Fibroblast of peridontal ligament (primary cell): ENCODE data around the gene SKIL.
A peak's percentile ranks its signal among the peaks of the same experiment; 100 is the strongest.
"Not testable (repeated sequence)": the region's sequence is repeated elsewhere in the genome, so short reads cannot be mapped to it uniquely, and the experiment has no call there.

Experiments
- DNase-seq: peaks from one replicate; pipeline ENCODE4 v3.0.0-alpha.2; 2010; ENCODE audit errors: extremely low read depth

Gene SKIL, protein sequence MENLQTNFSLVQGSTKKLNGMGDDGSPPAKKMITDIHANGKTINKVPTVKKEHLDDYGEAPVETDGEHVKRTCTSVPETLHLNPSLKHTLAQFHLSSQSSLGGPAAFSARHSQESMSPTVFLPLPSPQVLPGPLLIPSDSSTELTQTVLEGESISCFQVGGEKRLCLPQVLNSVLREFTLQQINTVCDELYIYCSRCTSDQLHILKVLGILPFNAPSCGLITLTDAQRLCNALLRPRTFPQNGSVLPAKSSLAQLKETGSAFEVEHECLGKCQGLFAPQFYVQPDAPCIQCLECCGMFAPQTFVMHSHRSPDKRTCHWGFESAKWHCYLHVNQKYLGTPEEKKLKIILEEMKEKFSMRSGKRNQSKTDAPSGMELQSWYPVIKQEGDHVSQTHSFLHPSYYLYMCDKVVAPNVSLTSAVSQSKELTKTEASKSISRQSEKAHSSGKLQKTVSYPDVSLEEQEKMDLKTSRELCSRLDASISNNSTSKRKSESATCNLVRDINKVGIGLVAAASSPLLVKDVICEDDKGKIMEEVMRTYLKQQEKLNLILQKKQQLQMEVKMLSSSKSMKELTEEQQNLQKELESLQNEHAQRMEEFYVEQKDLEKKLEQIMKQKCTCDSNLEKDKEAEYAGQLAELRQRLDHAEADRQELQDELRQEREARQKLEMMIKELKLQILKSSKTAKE

DNA sequence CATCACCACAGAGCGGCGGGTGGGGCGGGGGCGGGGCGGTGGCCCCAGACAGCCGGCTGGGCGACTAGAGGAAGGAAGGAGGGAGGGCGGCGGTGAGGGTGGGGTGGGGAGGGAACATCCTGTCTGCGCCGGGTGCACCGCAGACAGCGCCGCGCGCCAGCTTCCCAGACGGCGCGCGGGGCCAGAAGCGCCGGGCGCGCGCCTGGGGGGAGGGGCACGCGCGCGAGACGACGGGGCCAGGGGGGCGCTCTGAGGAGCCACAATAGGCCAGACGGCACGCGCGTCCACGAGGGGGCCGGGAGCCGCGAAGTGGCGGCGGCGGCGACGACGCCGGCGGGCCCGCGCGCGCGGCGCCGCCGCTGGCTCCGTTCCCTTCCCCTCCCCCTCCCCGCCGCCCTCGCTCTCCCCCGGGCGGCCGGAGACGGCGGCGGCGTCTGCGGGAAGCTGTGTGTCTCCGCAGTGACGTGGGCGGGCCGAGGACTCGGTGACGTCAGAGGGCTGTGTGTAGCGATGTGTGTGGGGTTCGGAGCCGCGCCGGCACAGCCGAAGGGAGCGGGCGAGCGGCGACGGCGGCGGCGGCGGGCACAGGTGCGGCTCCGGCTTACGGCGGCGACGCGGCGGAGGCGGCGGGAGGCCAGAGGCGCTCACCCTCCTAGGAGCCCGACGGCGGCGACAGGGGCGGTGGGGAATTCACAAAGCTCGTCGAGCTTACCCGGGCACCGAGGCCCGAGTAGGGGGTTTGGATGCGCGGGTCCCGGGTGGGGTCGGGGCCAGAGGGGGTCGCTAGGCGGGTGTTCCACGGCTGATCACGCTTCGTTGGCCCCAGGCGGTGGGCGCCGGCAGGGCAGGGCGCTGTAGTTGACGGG lies at the start of gene SKIL:
SKIL (plus strand) TSS at position 540 of the 866 bp plus-strand sequence. CDS start 2,617 bp downstream, outside the sequence.
- DNase-seq: peak; percentile 91

DNA sequence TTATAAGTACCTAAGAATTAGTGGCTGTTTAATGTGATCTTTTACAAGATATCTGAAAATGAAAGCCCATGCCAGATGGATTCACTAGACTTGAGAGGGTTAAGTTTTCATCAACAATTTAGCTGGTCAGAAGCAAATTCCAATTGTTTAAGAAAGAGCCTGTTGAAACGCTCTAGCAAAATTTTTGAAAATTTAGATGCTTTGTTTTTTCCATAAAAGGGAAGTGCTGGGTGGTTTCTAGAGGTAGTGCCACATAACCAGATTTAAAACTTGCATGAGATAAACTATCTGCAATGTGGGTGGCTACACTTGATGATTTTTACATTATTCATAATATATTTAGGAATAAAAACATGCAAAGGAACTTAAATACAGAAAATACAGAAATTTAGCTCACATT lies 48.5 kb upstream of the SKIL start:
- DNase-seq: peak; percentile 68

DNA sequence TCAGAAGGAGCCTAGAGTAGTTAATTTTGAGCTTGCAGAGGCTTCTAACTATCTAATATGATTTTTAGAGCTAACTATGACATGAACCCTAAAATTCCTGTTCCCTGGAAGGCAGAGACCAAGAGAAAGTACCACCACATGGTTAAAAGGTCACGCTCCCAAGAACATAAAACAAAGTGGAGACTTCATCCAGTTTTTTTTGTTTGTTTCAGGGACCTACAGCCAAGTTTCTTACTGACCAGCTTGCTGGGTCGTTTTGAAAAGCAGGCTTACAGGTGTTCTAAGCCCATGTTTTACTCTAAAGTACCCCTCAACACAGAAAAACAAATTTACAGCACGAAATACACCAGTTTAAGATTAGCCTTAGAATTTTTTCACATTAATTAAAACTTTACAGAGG lies 39.6 kb upstream of the SKIL start:
- DNase-seq: no peak

DNA sequence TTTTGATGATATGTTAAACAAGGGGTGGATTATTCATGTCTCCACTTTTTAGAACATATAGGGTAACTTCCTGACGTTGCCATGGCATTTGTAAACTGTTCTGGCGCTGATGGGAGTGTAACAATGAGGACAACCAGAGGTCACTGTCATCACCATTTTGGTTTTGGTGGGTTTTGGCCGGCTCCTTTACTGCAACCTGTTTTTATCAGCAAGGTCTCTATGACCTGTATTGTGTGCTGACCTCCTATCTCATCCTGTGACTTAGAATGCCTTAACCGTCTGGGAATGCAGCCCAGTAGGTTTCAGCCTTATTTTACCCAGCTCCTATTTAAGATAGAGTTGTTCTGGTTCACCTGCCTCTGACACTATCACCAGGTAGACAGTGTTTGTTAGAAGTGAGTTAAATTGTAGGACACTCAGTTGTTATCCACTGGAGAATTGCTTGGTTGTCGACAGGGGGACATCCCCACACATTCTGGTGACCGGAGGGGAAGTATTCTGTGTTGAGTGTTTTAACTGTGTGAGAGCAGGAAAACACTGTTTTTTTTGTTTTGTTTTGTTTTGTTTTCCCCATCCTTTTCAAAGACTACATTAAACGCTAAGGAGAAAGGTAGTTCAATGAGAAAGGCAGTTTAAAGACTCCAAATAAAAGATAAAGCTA lies 36.9 kb upstream of the SKIL start:
- no peak for DNase-seq

DNA sequence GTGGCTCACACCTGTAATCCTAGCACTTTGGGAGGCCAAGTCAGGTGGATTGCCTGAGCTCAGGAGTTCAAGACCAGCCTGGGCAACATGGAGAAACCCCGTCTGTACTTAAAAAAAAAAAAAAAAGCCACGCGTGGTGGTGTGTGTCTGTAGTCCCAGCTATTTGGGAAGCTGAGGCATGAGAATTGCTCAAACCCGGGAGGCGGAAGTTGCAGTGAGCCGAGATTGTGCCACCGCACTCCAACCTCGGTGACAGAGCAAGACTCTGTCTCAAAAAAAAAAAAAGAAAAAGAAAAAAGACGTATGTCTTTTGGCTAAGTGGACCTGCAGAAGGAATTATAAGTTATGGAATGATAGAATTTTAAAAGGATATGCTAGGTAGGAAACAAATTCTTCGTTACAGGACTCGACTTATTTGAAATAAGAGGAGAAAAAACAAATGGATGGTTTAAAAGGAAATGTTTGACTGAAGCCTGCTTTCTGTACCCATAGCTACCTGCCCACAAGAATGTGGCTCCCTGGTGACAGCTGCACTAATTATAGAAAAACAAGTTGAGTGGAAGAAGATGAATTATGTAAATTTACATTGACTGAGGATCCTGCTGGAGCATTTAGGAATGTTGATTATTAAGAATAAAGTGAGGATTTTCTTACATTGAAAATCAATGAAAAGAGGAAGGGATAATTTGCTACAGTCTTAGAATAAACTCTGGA lies 36.0 kb upstream of the SKIL start:
- DNase-seq: no peak

DNA sequence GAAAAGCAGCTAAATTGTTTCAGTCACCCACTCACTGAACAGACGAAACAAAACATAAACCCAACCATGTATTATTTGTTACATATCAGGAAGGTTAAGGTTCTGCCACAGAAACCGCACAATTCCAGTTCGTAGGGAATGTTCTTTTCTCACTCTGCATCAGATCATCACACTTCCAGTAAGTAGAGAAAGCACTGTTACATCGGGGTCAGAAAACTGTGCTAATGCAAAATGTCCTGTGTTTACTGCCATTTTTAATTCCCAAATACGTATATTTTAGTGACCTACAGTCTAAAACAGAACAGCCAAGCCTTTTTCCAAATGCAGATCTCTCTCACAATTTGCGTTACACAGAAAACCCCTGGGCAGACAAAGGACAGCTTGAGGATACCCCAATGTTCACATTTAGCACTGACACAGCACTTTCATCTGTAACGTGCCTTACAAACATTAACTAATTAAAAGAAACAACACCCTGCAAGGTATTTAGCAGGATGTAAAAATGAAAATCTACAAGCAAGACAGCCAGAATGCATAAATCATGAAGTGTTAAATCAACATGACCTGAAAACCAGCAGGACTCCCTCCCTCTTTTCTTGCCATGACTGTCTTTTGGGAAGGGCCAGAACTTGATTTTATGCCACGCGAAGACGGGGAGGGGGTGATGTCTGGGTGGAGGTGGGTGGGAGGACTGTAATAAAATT lies 34.8 kb upstream of the SKIL start:
- DNase-seq: peak; percentile 20

DNA sequence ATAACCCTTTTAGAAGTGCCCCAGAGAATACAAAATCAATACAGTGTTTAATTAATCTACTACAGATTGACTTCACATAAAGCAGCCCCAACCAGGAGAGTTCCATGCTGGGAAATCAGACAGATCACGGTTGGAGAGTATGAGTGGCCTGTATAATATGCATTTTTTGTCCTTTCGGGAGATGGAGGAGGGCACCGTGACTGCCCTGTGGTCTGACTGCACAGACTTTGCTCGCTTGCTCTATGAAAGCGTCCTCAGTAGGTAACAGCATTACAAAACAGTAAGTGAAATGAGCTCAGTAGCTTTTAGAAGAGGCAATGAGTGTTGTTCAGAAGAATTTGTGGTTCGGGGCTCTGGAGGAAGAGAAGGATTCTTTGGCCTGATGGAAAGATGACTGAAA lies 34.2 kb upstream of the SKIL start:
- DNase-seq: no peak

DNA sequence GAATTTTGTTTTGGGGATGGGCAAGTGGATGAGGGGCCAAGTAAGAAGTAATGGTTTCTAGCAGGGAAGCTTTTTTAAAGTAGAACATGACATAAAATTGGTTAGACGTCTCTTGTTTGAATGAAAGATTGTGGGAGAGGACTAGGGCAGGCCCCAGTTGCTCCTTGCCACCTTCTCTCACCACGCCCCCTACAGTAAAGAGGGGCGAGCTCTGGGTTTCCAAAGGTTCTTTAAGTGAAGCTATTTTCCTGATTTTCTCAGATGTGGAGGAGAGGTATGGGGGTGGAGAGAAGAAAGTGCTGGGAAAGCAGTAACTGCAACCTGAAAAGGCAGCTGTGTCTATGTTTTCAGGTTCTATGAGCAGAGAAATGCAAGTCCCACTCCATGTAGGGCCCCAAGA lies 32.6 kb upstream of the SKIL start:
- no peak for DNase-seq

DNA sequence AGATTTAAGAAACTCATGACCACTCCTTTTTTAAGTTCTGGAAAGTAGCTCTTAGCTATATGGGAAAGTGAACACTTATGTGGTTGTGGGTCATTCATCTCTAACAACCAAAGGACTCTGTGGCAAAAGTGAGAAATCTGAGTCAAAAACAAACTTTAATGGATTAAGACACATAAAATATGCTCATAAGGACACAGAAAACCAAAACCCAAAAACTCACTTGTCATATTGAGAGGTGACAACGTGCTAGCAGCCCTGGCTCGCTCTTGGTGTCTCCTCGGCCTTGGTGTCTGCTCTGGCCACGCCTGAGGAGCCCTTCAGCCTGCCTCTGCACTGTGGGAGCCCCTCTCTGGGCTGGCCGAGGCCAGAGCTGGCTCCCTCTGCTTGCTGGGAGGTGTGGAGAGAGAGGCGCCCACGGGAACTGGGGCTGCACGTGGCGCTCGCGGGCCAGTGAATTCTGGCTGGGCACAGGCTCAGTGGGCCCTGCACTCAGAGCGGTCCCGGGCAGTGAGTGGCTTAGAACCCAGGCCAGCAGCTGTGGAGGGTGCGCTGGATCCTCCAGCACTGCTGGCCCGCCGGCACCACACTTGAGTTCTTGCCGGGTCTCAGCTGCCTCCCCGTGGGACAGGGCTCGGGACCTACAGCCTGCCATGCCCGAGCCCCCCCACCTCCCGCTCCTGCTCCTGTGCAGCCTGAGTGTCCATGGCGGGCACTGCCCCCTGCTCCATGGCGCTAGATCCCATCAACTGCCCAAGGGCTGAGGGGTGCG lies 30.3 kb upstream of the SKIL start:
- DNase-seq: no peak

DNA sequence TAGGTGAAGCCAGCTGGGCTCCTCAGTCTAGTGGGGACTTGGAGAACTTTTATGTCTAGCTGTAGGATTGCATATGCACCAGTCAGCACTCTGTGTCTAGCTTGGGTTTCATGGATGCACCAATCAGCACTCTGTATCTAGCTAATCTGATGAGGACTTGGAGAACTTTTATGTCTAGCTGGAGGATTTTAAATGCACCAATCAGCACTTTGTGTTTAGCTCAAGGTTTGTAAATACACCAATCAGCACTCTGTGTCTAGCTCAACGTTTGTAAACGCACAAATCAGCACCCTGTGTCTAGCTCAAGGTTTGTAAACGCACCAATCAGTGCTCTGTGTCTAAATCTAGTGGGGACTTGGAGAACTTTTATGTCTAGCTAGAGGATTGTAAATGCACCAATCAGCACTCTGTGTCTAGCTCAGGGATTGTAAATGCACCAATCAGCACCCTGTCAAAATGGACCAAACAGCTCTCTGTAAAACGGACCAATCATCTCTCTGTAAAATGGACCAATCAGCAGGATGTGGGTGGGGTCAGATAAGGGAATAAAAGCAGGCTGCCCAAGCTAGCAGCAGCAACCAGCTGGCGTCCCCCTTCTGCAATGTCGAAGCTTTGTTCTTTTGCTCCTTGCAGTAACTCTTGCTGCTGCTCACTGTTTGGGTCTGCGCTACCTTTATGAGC lies 29.5 kb upstream of the SKIL start:
- DNase-seq: not testable (repeated sequence)

DNA sequence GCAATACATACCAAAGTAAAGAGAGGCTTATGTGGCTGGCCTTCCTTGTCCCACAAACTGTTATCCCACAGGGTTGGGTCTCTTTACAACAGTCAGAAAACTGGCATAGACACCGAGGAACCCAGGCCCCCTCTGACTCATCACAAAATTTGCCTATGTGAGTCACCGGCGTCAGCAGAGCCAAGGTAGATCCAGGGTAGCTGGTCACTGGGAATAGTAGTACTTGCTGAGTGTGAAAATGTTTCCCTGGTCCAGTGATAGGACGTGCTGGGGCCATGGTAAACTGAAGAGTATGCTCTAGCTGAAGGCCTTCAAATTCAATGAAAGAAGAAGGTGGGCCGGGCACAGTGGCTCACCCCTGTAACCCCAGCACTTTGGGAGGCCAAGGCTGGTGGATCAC lies 27.1 kb upstream of the SKIL start:
- DNase-seq: peak; percentile 42

DNA sequence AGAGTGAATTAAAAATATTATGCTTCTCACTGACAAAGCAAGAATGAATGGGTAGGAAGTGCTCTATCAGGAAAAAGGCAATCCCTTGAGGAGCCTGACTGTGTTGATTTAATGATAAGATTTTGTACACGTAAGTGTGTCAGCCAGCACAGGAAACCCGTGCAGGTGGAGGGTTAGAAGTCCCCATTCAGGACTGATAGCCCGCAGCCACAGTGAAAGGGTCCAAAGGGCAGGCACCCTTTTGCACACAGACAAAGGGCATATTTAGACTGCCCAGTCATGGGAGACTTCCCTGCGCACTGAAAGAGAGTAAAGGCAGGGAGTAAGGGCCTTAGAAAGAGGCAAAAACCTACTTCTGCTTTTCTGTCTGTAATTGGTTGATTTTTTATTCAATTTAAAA lies 26.4 kb upstream of the SKIL start:
- DNase-seq: no peak

DNA sequence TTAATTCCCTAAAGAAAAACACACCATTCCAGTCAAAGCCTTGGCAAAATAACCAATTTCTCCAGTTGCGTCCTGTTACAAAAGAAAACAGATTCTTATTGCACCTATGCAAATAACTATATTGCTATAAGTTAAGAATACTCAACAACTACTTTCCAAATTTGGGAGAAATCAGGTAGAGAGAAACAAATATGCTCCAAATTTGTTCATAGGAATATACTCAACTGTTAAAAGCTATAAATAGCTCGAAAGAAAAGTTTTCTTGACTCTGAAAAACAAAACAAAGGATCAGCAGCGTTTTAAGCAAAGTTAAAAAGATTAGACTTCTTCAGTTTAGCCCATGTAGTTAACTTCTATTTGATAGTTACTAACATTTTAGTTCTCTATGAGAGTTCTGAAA lies 20.1 kb upstream of the SKIL start:
- no peak for DNase-seq

DNA sequence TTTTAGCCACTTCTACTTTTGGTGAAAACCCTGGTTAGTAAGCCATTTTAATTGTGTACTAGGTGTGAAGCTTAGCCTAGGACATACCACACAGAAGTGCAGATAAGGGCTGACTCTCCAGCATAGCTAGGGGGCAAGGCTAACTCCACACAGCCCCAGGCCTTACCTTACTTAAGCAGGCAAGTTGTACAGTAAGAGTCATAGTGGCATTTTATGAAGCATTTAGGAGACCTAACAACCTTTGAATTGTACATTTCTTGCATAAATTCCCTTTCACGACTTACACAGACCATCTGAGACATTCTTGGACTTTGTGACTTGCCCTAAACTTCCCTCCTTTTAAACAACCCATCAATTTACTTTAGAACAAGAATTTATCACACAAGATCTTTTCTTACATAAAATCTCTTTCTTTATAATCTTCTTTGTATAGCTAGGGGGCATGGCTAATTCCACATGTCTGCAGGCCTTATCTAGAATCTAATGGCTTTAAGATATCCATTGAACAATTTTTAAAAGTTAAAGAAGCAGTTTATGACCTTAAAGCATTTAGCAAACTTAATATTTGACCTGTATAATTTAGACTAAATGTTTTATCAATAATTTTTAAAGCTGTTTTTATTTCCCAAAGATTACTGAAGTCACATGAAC lies 18.7 kb upstream of the SKIL start:
- no peak for DNase-seq

DNA sequence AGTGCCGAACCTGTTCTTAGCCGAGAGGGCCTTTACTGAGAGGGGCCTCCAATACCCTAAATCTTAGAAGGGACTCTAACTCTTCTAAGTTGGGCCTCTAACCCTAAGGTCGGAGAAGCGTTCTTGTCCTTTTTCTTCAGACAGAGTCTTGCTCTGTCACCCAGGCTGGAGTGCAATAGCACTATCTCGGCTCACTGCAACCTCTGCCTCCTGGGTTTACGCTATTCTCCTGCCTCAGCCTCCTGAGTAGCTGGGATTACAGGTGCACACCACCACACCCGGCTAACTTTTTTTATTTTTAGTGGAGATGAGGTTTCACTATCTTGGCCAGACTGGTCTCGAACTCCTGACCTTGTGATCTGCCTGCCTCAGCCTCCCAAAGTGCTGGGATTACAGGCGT lies 15.2 kb upstream of the SKIL start:
- not testable (repeated sequence) for DNase-seq

DNA sequence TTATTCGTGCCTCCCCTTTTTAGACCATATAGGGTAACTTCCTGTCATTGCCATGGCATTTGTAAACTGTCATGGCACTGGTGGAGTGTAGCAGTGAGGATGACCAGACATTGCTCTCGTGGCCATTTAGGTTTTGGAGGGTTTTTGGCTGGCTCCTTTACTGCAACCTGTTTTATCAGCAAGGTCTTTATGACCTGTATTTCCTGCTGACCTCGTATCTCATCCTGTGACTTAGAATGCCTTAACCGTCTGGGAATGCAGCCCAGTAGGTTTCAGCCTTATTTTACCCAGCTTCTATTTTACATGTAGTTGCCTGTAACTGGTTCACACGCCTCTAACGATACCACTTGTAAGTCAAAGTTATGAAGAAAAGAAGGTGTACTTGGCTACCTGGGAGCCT lies 13.7 kb upstream of the SKIL start:
- not testable (repeated sequence) for DNase-seq

DNA sequence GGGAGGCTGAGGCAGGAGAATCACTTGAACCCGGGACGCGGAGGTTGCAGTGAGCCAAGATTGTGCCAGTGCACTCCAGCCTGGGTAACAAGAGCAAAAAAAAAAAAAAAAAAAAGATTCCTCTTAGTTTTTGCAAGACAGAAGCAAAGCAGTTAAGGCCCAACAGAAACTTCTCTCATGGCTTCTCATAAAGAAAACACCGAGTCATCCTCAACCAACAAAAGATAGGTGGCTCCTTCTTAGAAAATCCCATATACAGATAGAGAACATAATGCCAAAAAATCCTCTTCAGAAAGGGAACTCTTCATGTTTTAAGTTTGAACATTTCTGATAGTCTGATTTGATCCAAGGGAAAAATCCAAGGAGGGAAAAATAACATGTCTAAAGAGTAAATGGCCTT lies 12.5 kb upstream of the SKIL start:
- peak; percentile 28 for DNase-seq

DNA sequence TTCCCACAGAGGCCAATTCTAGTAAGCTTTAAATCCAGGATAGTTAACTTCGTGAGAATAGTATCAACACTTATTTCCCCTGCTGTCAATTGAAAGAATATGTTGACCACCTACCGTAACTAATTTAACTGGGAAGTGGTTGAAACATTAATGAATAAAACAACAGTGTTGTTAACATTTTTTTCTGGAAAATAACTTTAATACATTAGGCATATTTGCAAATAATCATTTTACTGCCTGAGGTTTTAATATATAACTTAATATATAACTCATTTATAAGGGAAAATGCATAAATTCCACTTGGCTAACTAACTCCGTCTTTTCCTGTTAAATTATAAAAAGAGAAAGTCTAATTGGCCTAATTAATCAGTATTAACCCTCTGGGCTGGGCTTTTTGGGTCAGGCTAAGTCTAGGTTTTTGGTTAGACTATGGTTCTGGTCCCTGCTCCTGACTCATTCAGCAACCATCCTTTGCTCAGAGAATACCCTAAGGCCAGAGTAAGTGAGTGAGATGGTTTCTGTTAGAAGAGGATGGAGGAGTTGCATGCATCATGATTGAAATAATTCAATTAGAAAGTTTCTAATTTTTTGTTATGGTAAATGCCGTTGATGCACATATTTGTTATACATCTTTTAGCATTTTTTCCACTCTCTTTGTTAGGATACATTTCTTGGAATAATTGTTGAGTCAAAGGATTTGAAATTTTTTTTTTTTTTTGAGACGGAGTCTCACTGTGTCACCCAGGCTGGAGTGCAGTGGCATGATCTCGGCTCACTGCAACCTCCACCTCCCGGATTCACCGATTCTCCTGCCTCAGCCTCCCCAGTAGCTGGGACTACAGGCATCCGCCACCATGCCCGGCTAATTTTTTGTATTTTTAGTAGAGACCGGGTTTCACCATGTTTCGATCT lies 10.8 kb upstream of the SKIL start:
- DNase-seq: peak; percentile 49
